GM23248 (cell line): ENCODE data around the gene TRAPPC3L.

Experiments used
- EZH2 ChIP-seq: fragments of 200-600 bp; sonication (generic); IDR thresholded peaks from 2 replicates; pipeline ENCODE4 v1.6.1; 2018; ENCODE audit warnings: antibody characterized with exemption, mild to moderate bottlenecking; ENCODE audit not compliant: insufficient read depth, poor library complexity, severe bottlenecking
- EZH2phosphoT487 ChIP-seq: fragments of 200-600 bp; sonication (generic); IDR thresholded peaks from 2 replicates; pipeline ENCODE4 v1.6.1; 2018; ENCODE audit warnings: antibody characterized with exemption, moderate library complexity, mild to moderate bottlenecking, low read depth; ENCODE audit not compliant: insufficient read depth

DNA sequence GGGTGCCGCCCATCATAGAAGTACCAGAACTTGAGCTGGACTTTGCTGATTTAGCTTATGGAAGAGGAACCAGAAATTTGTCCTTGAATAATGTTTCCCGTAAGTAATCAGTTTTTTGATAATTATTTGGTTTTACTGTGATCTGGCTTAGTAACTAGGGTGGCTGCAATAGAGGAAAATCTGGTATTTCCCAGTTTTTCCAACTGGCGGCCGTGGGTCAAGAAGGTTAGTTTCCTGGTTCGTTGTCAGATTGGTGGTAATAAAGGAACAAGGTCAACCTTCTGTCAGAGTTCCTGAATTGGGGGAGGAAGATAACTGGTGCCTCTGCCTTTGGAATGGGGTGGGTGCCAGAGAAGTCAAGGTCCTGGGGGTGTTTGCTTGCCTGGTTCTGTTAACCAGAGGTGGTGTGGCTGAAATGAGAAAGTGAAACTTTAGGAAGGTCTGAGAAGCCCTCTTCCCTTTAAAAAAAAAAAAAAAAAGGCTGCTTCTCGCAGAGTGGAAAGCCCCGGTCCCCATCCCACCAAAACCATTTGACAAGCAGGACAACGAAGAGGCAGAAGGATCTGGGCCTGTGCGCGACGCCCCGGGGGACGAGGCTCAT, 84.1 kb downstream of the TRAPPC3L start, which contains the start of gene CALHM6:
- no peak for TF ChIP-seq EZH2
- TF ChIP-seq EZH2phosphoT487, result no peak
